ENCODE measurements around the gene CACNA1D. TPM values are rescaled to one million over a fixed set of nuclear protein-coding genes. Genes with fewer than 3 reads are reported as not detected.
A peak's percentile ranks its signal among the peaks of the same experiment; 100 is the strongest.

Gene CACNA1D
- total and polyA plus RNA-seq, 5 donors from 2014 or later, result 0.03 to 0.44 TPM; not detected in 3

DNA sequence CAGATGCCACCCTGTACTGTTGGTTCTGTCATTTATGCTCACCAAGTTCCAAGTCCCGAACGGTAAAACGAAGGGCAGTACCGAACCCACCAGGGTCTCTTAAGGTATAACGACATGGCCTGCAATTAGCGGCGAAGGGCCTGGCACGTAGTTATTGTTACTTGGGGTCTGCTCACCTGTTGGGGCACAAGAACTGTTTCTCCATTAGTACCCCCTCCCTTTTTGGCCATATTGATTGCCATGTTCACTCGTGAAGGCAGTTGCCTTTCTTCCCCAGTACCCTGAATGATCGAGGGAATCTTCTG lies 352.4 kb downstream of the CACNA1D start:
- H3K9me3 ChIP-seq (ENCODE audit: control insufficient read depth in 2 of 2, low read length in 2 of 2), result no peaks in the 10 kb centered on the region
- Mint-ChIP-seq H3K9me3 (peaks cover 0 to 2% (median 0%) of the 10 kb centered on the region in 7 donors), H3K4me3 (peak overlapping the region in 2 of 4 donors; percentile 67 to 76), H3K4me1 (peaks cover 0 to 19% (median 0%) of the 10 kb centered on the region in 4 donors), H3K36me3 (no peaks in the 10 kb centered on the region), H3K27me3 (peaks cover 50% of the 10 kb centered on the region), H3K27ac (no peak overlapping the region)
- H3K4me1 ChIP-seq (ENCODE audit: control insufficient read depth, insufficient read depth, low read length, poor library complexity, severe bottlenecking), result peaks cover 23% of the 10 kb centered on the region
- no peak overlapping the region for H3K27ac ChIP-seq (ENCODE audit: insufficient read depth, low read length, poor library complexity, severe bottlenecking)
- ATAC-seq (ENCODE audit: low read depth in 2 of 2) (no peak), DNase-seq (no peak)
- H3K27me3 ChIP-seq (ENCODE audit: control insufficient read depth, insufficient read depth, low read length), result peaks cover 16% of the 10 kb centered on the region
- no peaks in the 10 kb centered on the region for H3K36me3 ChIP-seq (ENCODE audit: control insufficient read depth, insufficient read depth, low read length)
- peak overlapping the region; percentile 37 for H3K4me3 ChIP-seq (ENCODE audit: low read depth, low read length)

DNA sequence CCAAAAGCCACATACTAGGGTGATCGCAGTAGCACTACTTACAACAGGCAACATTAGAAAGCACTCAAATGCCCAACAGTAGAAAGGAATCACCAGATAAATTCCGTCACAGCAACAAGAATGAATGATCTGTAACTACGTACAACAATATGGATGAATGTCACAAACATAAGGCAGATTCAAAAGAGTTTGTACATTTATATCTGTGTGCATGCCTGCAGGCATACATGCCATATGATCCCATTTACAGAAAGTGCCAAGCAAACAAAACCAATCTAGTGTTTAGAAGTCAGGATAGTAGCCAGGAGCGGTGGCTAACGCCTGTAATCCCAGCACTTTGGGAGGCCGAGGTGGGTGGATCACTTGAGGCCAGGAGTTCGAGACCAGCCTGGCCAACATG lies 355.5 kb downstream of the CACNA1D start:
- H3K4me1 ChIP-seq (ENCODE audit: control insufficient read depth, insufficient read depth, low read length, poor library complexity, severe bottlenecking), result peaks cover 17% of the 10 kb centered on the region
- no peaks in the 10 kb centered on the region for H3K36me3 ChIP-seq (ENCODE audit: control insufficient read depth, insufficient read depth, low read length)
- Mint-ChIP-seq H3K36me3 (no peaks in the 10 kb centered on the region), H3K27me3 (peaks cover 43% of the 10 kb centered on the region), H3K4me1 (peaks cover 0 to 10% (median 0%) of the 10 kb centered on the region in 4 donors), H3K4me3 (no peak overlapping the region), H3K9me3 (peaks cover 0 to 2% (median 0%) of the 10 kb centered on the region in 7 donors), H3K27ac (no peak overlapping the region)
- ATAC-seq (ENCODE audit: low read depth in 2 of 2) (no peak), DNase-seq (no peak)
- H3K27me3 ChIP-seq (ENCODE audit: control insufficient read depth, insufficient read depth, low read length), result peaks cover 12% of the 10 kb centered on the region
- H3K9me3 ChIP-seq (ENCODE audit: control insufficient read depth in 2 of 2, low read length in 2 of 2), result no peaks in the 10 kb centered on the region
- no peak overlapping the region for H3K27ac ChIP-seq (ENCODE audit: insufficient read depth, low read length, poor library complexity, severe bottlenecking)
- H3K4me3 ChIP-seq (ENCODE audit: low read depth, low read length), result no peak overlapping the region

DNA sequence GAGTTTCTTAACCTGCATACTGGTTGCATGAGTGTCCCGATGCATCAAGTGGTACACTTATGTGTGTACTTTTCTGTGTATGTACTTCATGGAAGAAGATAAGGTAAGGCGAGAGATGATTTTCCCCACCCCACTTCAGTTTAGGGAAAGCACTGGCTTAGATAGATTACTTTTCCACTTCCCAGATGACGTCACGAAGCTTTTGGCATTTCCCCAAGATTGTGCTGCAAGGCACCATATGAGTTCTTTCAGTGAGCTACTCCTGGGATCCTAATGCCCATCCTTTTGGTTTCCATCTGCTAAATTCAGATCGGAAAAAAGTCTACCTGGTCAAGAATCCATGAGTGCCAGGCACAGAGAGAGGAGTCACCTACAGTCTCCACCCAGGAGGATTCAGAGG lies 356.5 kb downstream of the CACNA1D start:
- DNase-seq (no peak), ATAC-seq (ENCODE audit: low read depth in 2 of 2) (no peak)
- no peaks in the 10 kb centered on the region for H3K9me3 Mint-ChIP-seq
- Histone ChIP-seq H3K4me3 (ENCODE audit: low read depth, low read length) (no peak overlapping the region), H3K4me1 (ENCODE audit: control insufficient read depth, insufficient read depth, low read length, poor library complexity, severe bottlenecking) (peaks cover 8% of the 10 kb centered on the region), H3K27me3 (ENCODE audit: control insufficient read depth, insufficient read depth, low read length) (peaks cover 9% of the 10 kb centered on the region), H3K27ac (ENCODE audit: insufficient read depth, low read length, poor library complexity, severe bottlenecking) (no peak overlapping the region), H3K9me3 (ENCODE audit: control insufficient read depth in 2 of 2, low read length in 2 of 2) (no peaks in the 10 kb centered on the region), H3K36me3 (ENCODE audit: control insufficient read depth, insufficient read depth, low read length) (no peaks in the 10 kb centered on the region)
- no peak overlapping the region for H3K27ac Mint-ChIP-seq
- H3K4me3 Mint-ChIP-seq, result no peak overlapping the region
- H3K27me3 Mint-ChIP-seq, result peaks cover 36% of the 10 kb centered on the region
- no peaks in the 10 kb centered on the region for H3K36me3 Mint-ChIP-seq
- peaks cover 0 to 7% (median 0%) of the 10 kb centered on the region in 4 donors for H3K4me1 Mint-ChIP-seq

DNA sequence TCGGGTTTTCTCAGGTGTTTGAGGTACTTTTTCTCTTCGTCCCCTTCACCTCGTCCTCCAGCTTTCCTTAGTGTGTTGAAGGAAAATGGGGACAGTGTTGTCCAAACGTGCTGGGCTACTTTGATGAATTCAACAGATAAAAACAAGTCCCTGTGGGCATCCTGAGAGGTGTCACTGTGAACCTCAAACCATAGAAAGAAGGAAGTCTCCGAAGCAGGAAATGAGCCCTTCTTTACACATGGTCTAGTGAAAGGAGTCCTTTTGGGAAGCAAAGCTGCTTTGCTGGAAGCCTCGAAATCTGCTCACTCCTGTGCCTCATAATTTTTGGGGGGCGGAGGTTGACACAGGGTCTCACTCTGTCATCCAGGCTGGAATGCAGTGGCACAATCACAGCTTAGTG lies 362.6 kb downstream of the CACNA1D start:
- ATAC-seq (ENCODE audit: low read depth in 2 of 2), result no peak
- H3K27me3 Mint-ChIP-seq, result peaks cover 13% of the 10 kb centered on the region
- no peak for DNase-seq
- Histone ChIP-seq H3K36me3 (ENCODE audit: control insufficient read depth, insufficient read depth, low read length) (peaks cover 19% of the 10 kb centered on the region), H3K27me3 (ENCODE audit: control insufficient read depth, insufficient read depth, low read length) (no peaks in the 10 kb centered on the region), H3K4me3 (ENCODE audit: low read depth, low read length) (no peak overlapping the region), H3K4me1 (ENCODE audit: control insufficient read depth, insufficient read depth, low read length, poor library complexity, severe bottlenecking) (no peaks in the 10 kb centered on the region), H3K9me3 (ENCODE audit: control insufficient read depth in 2 of 2, low read length in 2 of 2) (no peaks in the 10 kb centered on the region), H3K27ac (ENCODE audit: insufficient read depth, low read length, poor library complexity, severe bottlenecking) (no peak overlapping the region)
- H3K36me3 Mint-ChIP-seq, result peaks cover 13% of the 10 kb centered on the region
- no peak overlapping the region for H3K27ac Mint-ChIP-seq
- H3K4me3 Mint-ChIP-seq, result no peak overlapping the region
- H3K4me1 Mint-ChIP-seq, result no peaks in the 10 kb centered on the region
- no peaks in the 10 kb centered on the region for H3K9me3 Mint-ChIP-seq

DNA sequence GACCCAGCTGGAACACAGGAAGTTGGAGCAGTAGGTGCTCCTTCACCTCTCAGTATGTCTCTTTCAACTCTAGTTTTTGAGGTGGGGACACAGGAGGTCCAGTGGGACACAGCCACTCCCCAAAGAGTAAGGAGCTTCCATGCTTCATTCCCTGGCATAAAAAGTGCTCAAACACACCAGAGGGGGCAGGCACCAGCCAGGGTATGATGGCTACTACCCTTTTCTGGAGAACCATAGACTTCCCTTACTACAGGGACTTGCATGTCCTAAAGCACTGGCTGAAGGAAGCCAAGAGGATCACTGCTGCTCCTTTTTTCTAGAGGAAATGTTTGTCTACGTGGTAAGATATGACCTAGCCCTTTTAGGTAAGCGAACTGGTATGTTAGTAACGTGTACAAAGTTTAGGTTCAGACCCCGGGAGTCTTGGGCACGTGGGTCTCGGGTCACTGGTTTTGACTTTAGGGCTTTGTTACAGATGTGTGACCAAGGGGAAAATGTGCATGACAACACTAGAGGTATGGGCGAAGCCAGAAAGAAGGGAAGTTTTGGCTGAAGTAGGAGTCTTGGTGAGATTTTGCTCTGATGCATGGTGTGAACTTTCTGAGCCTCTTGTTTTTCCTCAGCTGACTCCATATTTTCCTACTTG lies 363.8 kb downstream of the CACNA1D start:
- ATAC-seq (ENCODE audit: low read depth in 2 of 2), result no peak
- no peak for DNase-seq
- H3K27me3 ChIP-seq (ENCODE audit: control insufficient read depth, insufficient read depth, low read length), result no peaks in the 10 kb centered on the region
- no peak overlapping the region for H3K4me3 ChIP-seq (ENCODE audit: low read depth, low read length)
- peaks cover 8% of the 10 kb centered on the region for H3K27me3 Mint-ChIP-seq
- no peaks in the 10 kb centered on the region for H3K4me1 ChIP-seq (ENCODE audit: control insufficient read depth, insufficient read depth, low read length, poor library complexity, severe bottlenecking)
- H3K27ac ChIP-seq (ENCODE audit: insufficient read depth, low read length, poor library complexity, severe bottlenecking), result no peak overlapping the region
- H3K9me3 ChIP-seq (ENCODE audit: control insufficient read depth in 2 of 2, low read length in 2 of 2), result no peaks in the 10 kb centered on the region
- H3K36me3 ChIP-seq (ENCODE audit: control insufficient read depth, insufficient read depth, low read length), result peaks cover 26% of the 10 kb centered on the region
- H3K36me3 Mint-ChIP-seq, result peaks cover 23% of the 10 kb centered on the region
- peaks cover 0 to 2% (median 0%) of the 10 kb centered on the region in 4 donors for H3K4me1 Mint-ChIP-seq
- no peak overlapping the region for H3K4me3 Mint-ChIP-seq
- H3K27ac Mint-ChIP-seq, result no peak overlapping the region
- no peaks in the 10 kb centered on the region for H3K9me3 Mint-ChIP-seq

DNA sequence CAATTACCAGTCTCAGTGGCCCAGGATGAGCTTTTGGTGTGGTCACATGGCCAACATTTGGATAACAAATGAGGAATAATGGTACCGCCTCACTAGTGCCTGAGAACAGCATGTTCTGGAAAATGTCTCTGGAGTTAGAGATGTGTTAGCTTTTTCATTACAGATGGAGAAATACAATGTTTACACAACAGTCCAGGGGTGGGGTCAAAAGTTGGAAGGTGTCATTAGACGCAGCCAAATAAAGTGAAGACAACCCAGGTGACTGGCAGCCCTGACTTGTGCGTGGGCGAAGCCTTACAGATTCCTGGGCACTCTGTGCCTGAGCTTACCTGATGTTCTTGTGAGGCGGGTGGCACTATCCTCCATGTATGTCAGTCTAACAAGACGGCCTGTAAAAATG lies 364.8 kb downstream of the CACNA1D start:
- peaks cover 32% of the 10 kb centered on the region for H3K36me3 ChIP-seq (ENCODE audit: control insufficient read depth, insufficient read depth, low read length)
- H3K9me3 ChIP-seq (ENCODE audit: control insufficient read depth in 2 of 2, low read length in 2 of 2), result no peaks in the 10 kb centered on the region
- no peaks in the 10 kb centered on the region for H3K9me3 Mint-ChIP-seq
- DNase-seq (no peak), ATAC-seq (ENCODE audit: low read depth in 2 of 2) (no peak)
- peaks cover 0 to 2% (median 0%) of the 10 kb centered on the region in 4 donors for H3K4me1 Mint-ChIP-seq
- H3K27me3 ChIP-seq (ENCODE audit: control insufficient read depth, insufficient read depth, low read length), result no peaks in the 10 kb centered on the region
- H3K27ac Mint-ChIP-seq, result no peak overlapping the region
- H3K36me3 Mint-ChIP-seq, result peaks cover 26% of the 10 kb centered on the region
- no peak overlapping the region for H3K4me3 Mint-ChIP-seq
- H3K4me3 ChIP-seq (ENCODE audit: low read depth, low read length), result no peak overlapping the region
- peaks cover 8% of the 10 kb centered on the region for H3K27me3 Mint-ChIP-seq
- H3K27ac ChIP-seq (ENCODE audit: insufficient read depth, low read length, poor library complexity, severe bottlenecking), result no peak overlapping the region
- no peaks in the 10 kb centered on the region for H3K4me1 ChIP-seq (ENCODE audit: control insufficient read depth, insufficient read depth, low read length, poor library complexity, severe bottlenecking)

DNA sequence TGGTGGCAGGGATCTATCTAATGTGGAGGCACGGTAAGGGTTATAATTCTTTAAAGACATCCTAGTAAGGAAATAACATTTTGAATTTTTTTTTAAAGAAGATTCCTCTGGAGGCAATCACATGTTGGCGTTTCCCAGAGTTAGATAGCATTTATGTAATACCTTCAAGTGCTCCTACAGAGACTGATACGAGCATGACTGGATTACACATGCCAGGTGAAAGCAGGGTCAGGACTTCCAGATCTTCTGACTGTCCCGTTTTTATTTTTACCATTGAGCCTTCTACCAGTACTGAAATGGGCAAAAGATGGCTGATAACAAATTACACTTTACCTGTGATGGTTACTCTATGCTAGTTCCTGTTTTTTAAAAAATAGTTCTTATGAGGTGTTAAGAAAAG lies 365.8 kb downstream of the CACNA1D start:
- H3K27me3 ChIP-seq (ENCODE audit: control insufficient read depth, insufficient read depth, low read length), result no peaks in the 10 kb centered on the region
- Mint-ChIP-seq H3K27me3 (peaks cover 8% of the 10 kb centered on the region), H3K27ac (no peak overlapping the region), H3K36me3 (peaks cover 33% of the 10 kb centered on the region), H3K4me3 (no peak overlapping the region), H3K9me3 (no peaks in the 10 kb centered on the region), H3K4me1 (peaks cover 0 to 5% (median 0%) of the 10 kb centered on the region in 4 donors)
- H3K4me3 ChIP-seq (ENCODE audit: low read depth, low read length), result no peak overlapping the region
- H3K9me3 ChIP-seq (ENCODE audit: control insufficient read depth in 2 of 2, low read length in 2 of 2), result no peaks in the 10 kb centered on the region
- H3K27ac ChIP-seq (ENCODE audit: insufficient read depth, low read length, poor library complexity, severe bottlenecking), result no peak overlapping the region
- no peaks in the 10 kb centered on the region for H3K4me1 ChIP-seq (ENCODE audit: control insufficient read depth, insufficient read depth, low read length, poor library complexity, severe bottlenecking)
- no peak for ATAC-seq (ENCODE audit: low read depth in 2 of 2)
- H3K36me3 ChIP-seq (ENCODE audit: control insufficient read depth, insufficient read depth, low read length), result peaks cover 40% of the 10 kb centered on the region
- DNase-seq, result no peak

DNA sequence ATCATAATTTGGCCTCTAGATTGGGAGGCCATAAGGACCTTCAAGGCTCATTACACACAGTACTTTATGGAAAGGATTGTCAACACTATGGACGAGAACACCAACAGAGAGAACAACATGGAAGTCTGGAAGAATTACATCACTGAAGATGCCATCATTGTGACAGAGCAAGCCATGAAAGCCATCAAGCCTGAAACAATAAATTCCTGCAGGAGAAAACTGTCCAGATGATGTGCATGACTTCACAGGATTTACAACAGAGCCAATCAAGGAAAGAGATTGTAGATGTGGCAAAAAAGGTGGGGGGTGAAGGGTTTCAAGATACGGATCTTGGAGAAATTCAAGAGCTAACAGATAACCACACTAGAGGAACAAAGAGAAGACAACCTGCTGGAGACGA lies 367.8 kb downstream of the CACNA1D start:
- Mint-ChIP-seq H3K9me3 (no peaks in the 10 kb centered on the region), H3K36me3 (peaks cover 37% of the 10 kb centered on the region), H3K4me1 (peaks cover 0 to 5% (median 0%) of the 10 kb centered on the region in 4 donors), H3K27me3 (peaks cover 8% of the 10 kb centered on the region), H3K4me3 (no peak overlapping the region), H3K27ac (peak overlapping the region in 1 of 3 donors; percentile 20)
- ATAC-seq (ENCODE audit: low read depth in 2 of 2) (no peak), DNase-seq (no peak)
- Histone ChIP-seq H3K27me3 (ENCODE audit: control insufficient read depth, insufficient read depth, low read length) (no peaks in the 10 kb centered on the region), H3K9me3 (ENCODE audit: control insufficient read depth in 2 of 2, low read length in 2 of 2) (no peaks in the 10 kb centered on the region), H3K4me1 (ENCODE audit: control insufficient read depth, insufficient read depth, low read length, poor library complexity, severe bottlenecking) (no peaks in the 10 kb centered on the region), H3K36me3 (ENCODE audit: control insufficient read depth, insufficient read depth, low read length) (peaks cover 55% of the 10 kb centered on the region), H3K27ac (ENCODE audit: insufficient read depth, low read length, poor library complexity, severe bottlenecking) (no peak overlapping the region), H3K4me3 (ENCODE audit: low read depth, low read length) (no peak overlapping the region)
